K562 (cell line): ENCODE data around the gene PPM1H. TPM values are rescaled to one million over a fixed set of nuclear protein-coding genes. Genes with fewer than 3 reads are reported as not detected.

Source experiments
- ARID2 ChIP-seq: fragments of 450-650 bp; IDR thresholded peaks from 2 replicates; pipeline ENCODE4 v1.6.1; 2017; ENCODE audit warnings: antibody characterized with exemption, mild to moderate bottlenecking
- ATF3 ChIP-seq, 2 experiments: fragments of 450-650 bp in 1 of 2; sonication (generic) in 1 of 2; formaldehyde crosslinking in 1 of 2; IDR thresholded peaks in 1 of 2; conservative IDR thresholded peaks in 1 of 2; 2 replicates each; pipeline versions ENCODE4 v1.6.1 to v1.8.1; 2016 to 2023; ENCODE audit warnings: mild to moderate bottlenecking in 2 of 2, moderate library complexity in 2 of 2, inconsistent platforms in 1 of 2, missing genetic modification reagents in 1 of 2
- CEBPB ChIP-seq: fragments of 450-650 bp; IDR thresholded peaks from 2 replicates; pipeline ENCODE4 v1.6.1; 2016; ENCODE audit warnings: missing genetic modification characterization, missing compliant biosample characterization
- GABPA ChIP-seq: fragments of 200-800 bp; sonication (Bioruptor generic); conservative IDR thresholded peaks from 2 replicates; pipeline ENCODE4 v1.6.1; 2016; ENCODE audit warnings: low read depth, missing genetic modification characterization, missing compliant biosample characterization
- MEF2A ChIP-seq: IDR thresholded peaks from 2 replicates; pipeline ENCODE4 v1.6.1; 2011; ENCODE audit warnings: low read depth, mild to moderate bottlenecking, low read length, moderate library complexity; ENCODE audit not compliant: control insufficient read depth
- PKNOX1 ChIP-seq: fragments of 450-650 bp; IDR thresholded peaks from 2 replicates; pipeline ENCODE4 v1.6.1; 2016
- REST ChIP-seq, 2 experiments: fragments of 450-650 bp; formaldehyde crosslinking in 1 of 2; IDR thresholded peaks; 2 replicates each; pipeline versions ENCODE4 v1.4.0 to v1.6.1; 2014 to 2020; ENCODE audit warnings: mild to moderate bottlenecking in 2 of 2, borderline replicate concordance in 1 of 2, low read depth in 1 of 2
- SMC3 ChIP-seq: conservative IDR thresholded peaks from 2 replicates; pipeline ENCODE4 v1.6.1; 2011; ENCODE audit warnings: low read depth, low read length, improper control_type of control experiment; ENCODE audit not compliant: insufficient read depth
- TSHZ1 ChIP-seq: fragments of 250-450 bp; sonication (Bioruptor Pico); IDR thresholded peaks from 2 replicates; pipeline ENCODE4 v1.4.0; 2020; ENCODE audit warnings: mild to moderate bottlenecking, moderate library complexity
- ZNF766 ChIP-seq: fragments of 200-800 bp; sonication (Bioruptor generic); conservative IDR thresholded peaks from 2 replicates; pipeline ENCODE4 v1.6.1; 2016; ENCODE audit warnings: missing genetic modification characterization, missing compliant biosample characterization
- polyA plus RNA-seq, 8 experiments: library from polyadenylated mRNA; depleted of rRNA in 4 of 8; stranded (reverse) in 5 of 8; unstranded in 3 of 8; fragments of >200 nt; fragmentation: Nextera tagmentation in 2 of 8; fragmentation: Illumina TruSeq in 1 of 8; extraction: Ambion mirVana in 2 of 8; extraction: Trizol in 1 of 8; gene quantifications; 2 replicates each; pipeline versions ENCODE4 v1.2.1 to v1.2.3, GENCODE V29; 2011 to 2014; ENCODE audit warnings: inconsistent platforms in 1 of 8, missing spikeins in 1 of 8
- total RNA-seq, 7 experiments: library from RNA; depleted of rRNA in 6 of 7; stranded (reverse); fragments of >200 nt in 6 of 7; fragmentation: Illumina TruSeq in 2 of 7; extraction: Trizol in 2 of 7; gene quantifications; 2 replicates each; pipeline versions ENCODE4 v1.2.1 to v1.2.3, GENCODE V29; 2011 to 2021; ENCODE audit warnings: low replicate concordance in 1 of 7

Gene PPM1H
- total and polyA plus RNA-seq, 9 of the 15 experiments (the other 6 are each of a cell fraction or from before 2014, with no cell fraction given), result 5.3 to 29.3 (median 11.3) TPM

GRCh38 chr12:62793256-62794217 is 141.4 kb downstream of the PPM1H start (continued):
- no peak for TF ChIP-seq TSHZ1 (CRISPR knock-in tag)
- TF ChIP-seq ARID2, result 0 out of 2 replicates have a peak, but pooled peaks have one; percentile 16
- peak; percentile 88 for TF ChIP-seq ATF3 (IDR thresholded peaks at IDR 0.05)
- TF ChIP-seq ATF3 (CRISPR knock-in tag; conservative IDR thresholded peaks at IDR 0.05), result no peak
- no peak for TF ChIP-seq MEF2A
- 0 out of 2 replicates have a peak, but pooled peaks have one; percentile 22 for TF ChIP-seq ZNF766
- peak; percentile 51 for TF ChIP-seq PKNOX1
- peak; percentile 88 for TF ChIP-seq SMC3
- peak; percentile 24 for TF ChIP-seq GABPA (tag)
- TF ChIP-seq CEBPB (tag), result 0 out of 2 replicates have a peak, but pooled peaks have one; percentile 22
- peak; percentile 83 for TF ChIP-seq REST (IDR thresholded peaks at IDR 0.05; ENCODE audit: borderline replicate concordance)
- no peak for TF ChIP-seq REST (CRISPR knock-in tag; IDR thresholded peaks at IDR 0.05; ENCODE audit: low read depth)
